Fibroblast of the conjunctiva (primary cell): ENCODE results near the gene PARD3.

Experiments
- DNase-seq: peaks from one replicate; pipeline ENCODE4 v3.0.0-alpha.2; 2010; ENCODE audit warnings: low read depth

Gene PARD3

GRCh38 chr10:34156781-34157425 lies 658.2 kb downstream of the PARD3 start:
- peak; percentile 32 for DNase-seq

- DNase-seq: no peak
Measured at GRCh38 chr10:34155812-34156211, 659.3 kb downstream of the PARD3 start.

DNA sequence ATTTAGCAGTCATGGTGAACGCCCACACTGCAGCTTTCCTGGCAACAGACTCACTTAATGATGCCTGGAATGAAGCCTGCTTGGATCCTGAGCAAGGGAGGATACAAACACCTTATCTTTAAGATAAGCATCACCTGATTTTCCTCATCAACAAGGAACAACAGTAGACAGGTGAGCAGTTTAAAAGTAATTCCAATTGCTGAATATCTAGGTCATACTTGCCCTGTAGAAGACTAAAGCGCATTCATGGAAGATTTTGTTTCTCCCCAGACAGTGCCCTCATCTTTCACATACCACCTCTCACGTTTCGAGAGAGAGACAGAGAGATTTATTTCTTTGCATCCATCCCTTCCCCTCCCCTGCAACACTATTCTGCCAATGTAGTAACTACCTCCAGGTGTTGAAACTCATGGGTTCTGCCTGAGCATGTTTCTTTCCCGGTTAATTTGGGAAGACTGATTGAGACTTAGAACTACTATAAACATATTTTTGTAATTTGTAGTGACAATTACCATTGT lies 660.7 kb downstream of the PARD3 start:
- no peak for DNase-seq

GRCh38 chr10:34153663-34154382 lies 661.3 kb downstream of the PARD3 start:
- no peak for DNase-seq

DNA sequence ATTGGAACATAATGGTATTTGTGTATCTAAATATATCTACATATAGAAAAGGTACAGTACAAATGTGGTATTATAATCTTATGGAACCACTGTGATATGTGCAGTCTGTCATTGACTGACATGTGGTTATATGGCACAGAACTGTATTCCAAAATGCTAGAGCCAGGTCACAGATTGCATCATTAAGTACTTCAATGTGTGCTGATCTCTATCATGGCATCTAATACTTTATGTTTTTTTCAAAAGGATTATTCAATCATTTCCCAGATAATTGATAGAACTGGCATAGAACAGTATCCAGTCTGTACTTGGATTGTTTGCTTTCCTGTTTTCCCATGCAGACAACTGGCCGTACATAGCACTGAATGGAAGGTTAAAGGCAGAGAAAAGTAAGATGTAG lies 662.7 kb downstream of the PARD3 start:
- no peak for DNase-seq

DNA sequence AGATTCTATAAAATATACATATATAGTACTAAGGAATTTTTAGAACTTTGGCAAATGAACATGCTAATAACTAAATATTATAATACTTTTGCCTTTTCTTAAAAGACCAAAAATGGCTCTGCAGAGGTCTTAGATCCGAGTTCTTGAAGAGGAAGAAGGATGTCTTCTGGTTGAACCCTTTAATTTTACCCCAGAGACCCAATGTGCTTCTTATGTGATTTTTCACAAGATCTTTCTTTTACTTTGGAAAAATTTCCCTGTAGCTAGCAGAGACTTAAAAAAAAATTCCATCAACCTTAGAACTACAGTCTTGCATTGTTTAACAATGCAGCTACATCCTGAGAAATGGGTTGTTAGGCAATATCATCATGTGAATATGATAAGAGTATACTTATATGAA lies 663.2 kb downstream of the PARD3 start:
- DNase-seq: no peak

- DNase-seq: no peak
Measured at GRCh38 chr10:34151481-34151880, 663.6 kb downstream of the PARD3 start.

DNA sequence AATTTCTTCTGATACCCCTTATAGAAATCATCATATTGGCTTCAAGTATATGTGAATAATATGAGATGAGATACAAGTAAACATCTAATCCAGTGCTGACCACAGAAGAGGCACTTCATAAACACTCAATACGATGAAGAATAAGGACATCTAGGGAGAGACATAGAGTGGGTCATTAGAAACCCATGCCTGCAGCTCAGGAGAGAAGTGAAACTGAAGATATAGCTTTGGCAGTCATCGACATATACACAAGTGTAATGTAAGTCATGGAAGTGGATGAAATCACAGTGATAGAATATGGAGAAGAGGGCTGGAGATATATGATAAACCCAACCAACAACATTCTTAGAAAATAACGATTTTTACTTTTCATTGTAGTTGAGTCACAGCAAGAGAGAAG lies 665.0 kb downstream of the PARD3 start:
- no peak for DNase-seq

- no peak for DNase-seq
Measured at GRCh38 chr10:34148305-34148657, 666.8 kb downstream of the PARD3 start.

GRCh38 chr10:34147641-34148304 lies 667.3 kb downstream of the PARD3 start:
- DNase-seq: no peak

DNA sequence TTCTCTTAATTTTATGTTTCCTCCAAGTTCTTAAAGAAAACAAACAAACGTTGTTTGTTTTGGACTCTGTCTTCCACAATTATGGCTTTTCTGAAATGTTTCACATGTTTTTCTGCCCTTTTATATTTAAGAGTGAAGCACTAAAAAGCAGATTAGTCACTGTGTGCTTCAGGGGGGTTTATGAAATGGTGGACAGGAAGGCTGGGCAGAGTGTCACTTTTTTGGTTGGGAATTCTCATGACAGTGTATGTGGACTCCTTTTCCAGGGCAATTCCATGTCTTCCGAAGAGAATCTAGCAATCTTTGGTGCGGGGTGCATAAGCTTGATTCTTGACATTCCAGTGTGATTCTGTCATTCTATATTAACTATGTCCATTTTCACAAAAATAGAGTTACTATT lies 669.4 kb downstream of the PARD3 start:
- no peak for DNase-seq

DNA sequence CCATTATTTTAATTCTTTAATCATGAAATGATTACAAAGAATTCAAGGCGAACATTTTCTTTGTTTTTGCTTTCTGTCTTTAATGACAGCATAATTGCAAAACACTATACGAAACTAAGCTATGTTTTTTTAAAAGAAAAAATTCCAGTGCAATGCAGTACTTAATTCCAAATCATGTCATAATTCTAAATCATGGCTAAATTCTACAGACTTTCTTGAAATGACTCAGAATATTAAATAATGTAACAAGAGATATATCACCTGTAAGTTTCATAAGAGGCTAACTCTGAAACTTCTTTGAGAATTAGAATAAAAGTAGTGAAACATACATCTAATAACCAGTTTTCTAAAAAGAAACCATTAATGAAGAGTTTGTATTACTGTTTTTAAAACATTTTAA lies 671.6 kb downstream of the PARD3 start:
- no peak for DNase-seq

- no peak for DNase-seq
Measured at GRCh38 chr10:34141032-34141680, 673.9 kb downstream of the PARD3 start.

GRCh38 chr10:34139559-34139958 lies 675.5 kb downstream of the PARD3 start:
- no peak for DNase-seq

DNA sequence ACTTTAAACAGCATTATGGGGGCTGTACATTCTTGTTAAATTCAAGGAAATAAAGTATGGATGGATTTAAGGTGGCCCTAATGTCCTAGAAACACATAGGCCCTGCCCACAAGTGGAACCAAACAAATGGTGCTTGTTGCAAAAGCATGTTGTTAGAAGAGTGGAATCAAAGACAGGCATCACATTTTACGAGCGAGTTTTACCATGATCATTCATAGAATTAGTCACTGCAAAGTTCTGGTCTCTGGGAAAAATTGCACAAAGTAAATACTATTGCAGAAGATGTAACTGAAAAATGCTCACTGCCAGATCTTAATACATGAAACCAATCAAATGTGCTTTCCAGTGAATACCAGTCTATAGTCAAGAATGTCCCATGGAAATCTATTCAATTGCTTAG lies 677.1 kb downstream of the PARD3 start:
- DNase-seq: no peak

DNA sequence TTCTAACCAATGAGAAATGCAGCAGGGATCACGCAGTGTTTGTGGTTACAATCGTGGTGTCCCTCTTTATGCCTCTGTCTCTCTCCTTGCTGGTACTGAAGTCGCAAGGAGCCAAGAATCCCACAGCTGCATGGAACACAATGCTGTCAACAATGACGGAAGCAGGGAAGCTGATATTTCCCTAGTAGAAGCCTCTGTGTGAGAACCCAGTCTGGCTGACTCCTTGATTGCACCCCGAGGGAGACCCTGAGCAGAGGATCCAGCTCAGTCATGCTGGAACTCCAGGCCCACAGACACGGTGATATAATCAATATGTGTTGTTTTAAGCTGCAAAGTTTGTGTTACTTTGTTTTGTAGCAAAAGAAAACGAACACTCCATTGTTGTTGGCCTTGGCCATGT lies 677.9 kb downstream of the PARD3 start:
- DNase-seq: no peak

DNA sequence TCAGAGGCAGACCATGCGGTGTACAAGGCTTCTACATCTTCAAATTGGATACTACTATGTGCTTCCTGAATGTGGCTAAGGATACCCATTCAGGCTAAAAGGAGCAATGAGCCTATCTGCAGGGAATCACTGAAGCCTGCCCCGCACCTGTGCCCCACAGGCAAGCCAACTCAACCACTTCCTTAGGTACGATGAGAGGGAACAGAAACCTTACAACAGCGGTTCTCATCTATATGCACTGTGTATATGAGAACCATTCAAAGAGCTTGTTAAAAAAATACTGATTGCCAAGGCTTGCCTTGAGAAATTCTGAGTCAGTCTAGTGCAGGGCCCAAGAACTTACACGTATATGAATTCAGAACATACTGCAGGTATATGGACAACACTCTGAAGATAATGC lies 679.6 kb downstream of the PARD3 start:
- DNase-seq: no peak

DNA sequence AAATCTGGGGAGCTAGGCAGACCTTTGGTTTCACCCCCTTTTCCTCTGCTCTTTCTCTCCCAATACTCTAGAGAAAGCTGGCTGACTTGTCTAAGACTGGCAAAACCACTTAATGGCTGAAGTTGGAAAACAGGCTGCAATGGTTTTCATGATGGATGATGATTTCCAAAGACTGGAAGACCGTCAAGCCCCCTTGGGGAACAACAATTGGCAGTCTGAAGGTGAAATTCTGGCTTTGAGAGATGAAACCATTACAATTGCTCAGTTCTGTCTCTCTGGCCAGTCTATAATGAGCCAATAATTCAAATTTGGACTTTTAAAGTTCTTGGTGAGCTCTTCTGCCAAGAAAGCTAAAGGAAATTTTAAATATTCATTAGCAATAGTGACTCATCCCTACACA lies 680.5 kb downstream of the PARD3 start:
- DNase-seq: no peak

DNA sequence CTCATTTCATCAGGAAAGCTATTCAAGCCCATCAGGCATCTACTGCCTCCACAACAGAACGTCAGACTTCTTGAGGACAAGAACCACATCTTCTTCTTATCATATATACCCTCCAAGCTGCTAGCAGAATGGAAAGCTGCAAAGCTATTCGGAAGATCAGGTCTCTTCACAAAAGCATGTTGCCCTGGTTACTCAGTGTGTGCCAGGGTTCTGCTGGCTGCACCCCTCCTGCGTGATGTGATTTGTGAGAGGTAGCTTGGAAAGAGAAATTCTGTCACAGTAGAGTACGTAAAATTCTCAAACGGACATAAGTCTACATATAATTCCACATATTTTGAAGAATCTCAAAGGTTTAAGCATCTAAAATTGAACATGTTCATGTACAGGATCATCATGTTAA lies 681.7 kb downstream of the PARD3 start:
- DNase-seq: no peak

GRCh38 chr10:34131152-34131551 lies 683.9 kb downstream of the PARD3 start:
- no peak for DNase-seq

DNA sequence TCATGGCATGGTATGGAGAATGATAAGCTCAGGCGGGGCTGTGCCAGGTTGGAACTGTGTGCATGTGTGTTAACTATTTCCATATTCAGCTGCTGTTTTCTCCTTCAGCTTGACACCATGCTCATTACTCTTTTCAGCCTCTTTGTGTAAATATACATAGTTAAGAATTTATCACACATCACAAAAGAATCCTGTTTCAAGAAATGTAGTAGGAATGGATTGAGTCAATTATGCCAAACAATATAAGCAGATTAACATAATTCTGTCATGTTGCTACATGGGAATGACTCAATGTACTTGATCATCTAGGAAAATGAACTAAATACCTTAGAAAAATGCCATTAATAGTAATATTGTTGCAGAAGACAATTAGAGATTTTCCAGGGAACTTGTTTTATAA lies 687.4 kb downstream of the PARD3 start:
- no peak for DNase-seq

DNA sequence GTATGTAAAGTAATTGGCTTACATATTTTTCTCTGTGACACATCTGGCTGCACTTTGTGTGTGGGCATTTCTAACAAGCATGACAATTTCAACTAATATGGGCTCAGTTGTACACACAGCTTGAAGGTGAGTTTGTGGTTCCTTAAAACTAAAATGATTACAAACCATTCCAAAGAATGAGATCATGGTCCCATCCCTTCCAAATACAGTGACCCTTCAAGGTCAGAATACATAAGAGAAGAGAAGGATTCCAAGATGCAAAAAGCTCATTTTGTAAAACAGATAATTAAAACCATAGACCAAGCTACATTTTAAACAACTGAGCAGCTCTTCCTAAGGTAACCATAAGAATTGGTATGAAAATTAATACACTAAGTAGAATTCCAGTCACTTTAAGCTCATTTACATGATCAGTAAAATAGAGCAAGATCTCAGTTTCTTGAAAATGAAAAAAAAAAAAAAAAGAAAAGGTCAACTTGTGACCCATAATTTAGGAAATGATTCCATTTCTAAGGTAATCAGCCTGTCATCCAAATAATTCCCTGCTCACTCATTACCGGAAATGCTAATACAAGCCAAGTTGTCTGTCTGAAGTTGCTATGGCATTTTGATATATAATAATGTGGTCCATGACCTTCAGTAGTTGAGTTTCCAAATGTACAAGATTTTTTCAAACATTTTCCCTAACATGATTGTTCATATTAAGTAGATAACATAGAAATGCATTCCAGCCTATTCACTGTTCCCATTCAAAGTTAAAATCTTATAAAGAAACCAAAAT lies 688.5 kb downstream of the PARD3 start:
- no peak for DNase-seq
